ENCODE measurements around the gene NR6A1.

- no peak for TF ChIP-seq EP300 (IDR thresholded peaks at IDR 0.05)
- TF ChIP-seq CTCF (IDR thresholded peaks at IDR 0.05) = no peak
- TF ChIP-seq CBX2 (IDR thresholded peaks at IDR 0.05; ENCODE audit: borderline replicate concordance, low read depth) = no peak
- no peak for TF ChIP-seq MAX (IDR thresholded peaks at IDR 0.05)
- TF ChIP-seq RCOR1 (IDR thresholded peaks at IDR 0.05; ENCODE audit: low read depth, low read length) = no peak
- no peak for TF ChIP-seq CHD2 (IDR thresholded peaks at IDR 0.05; ENCODE audit: low read length, partially characterized antibody)
- no peak for TF ChIP-seq USF2 (IDR thresholded peaks at IDR 0.05)
- TF ChIP-seq REST (IDR thresholded peaks at IDR 0.05) = no peak
- TF ChIP-seq E2F6 (IDR thresholded peaks at IDR 0.05; ENCODE audit: borderline replicate concordance, low read depth) = no peak
- no peak for TF ChIP-seq RAD21 (conservative IDR thresholded peaks at IDR 0.05 in 1 of 2, IDR thresholded peaks at IDR 0.05 in 1 of 2)
- TF ChIP-seq RFX5 (IDR thresholded peaks at IDR 0.05) = no peak
- no peak for TF ChIP-seq POLR2A (IDR thresholded peaks at IDR 0.05; ENCODE audit: low read length)
- no peak for TF ChIP-seq CHD4 (IDR thresholded peaks at IDR 0.05; ENCODE audit: borderline replicate concordance)
- no peak for TF ChIP-seq FOXS1 (CRISPR knock-in tag; IDR thresholded peaks at IDR 0.05)
These were observed 149.5 kb downstream of the NR6A1 start for GRCh38 chr9:124621371-124622328.

All from A549 (cell line).